HG02970 (cell line): ENCODE data around the gene RIC3.

Experiments used
- ATAC-seq: cut with Tn5 transposase; IDR thresholded peaks from one replicate; pipeline ENCODE4 v1.9.1; 2021; ENCODE audit warnings: mild to moderate bottlenecking, moderate library complexity, moderate number of reproducible peaks; ENCODE audit not compliant: unreplicated experiment, low FRiP score

RIC3 gene

GRCh38 chr11:8168485-8169257, at the start of gene RIC3:
TSS of gene RIC3 (minus strand) at chr11:8169025. CDS start at chr11:8168989, 36 bp downstream.
- ATAC-seq = no peak

- no peak for ATAC-seq
These were observed 49.6 kb upstream of the RIC3 start for GRCh38 chr11:8218409-8218808.

GRCh38 chr11:8217926-8218325, 49.1 kb upstream of the RIC3 start:
- no peak for ATAC-seq

- no peak for ATAC-seq
These were observed 48.3 kb upstream of the RIC3 start for GRCh38 chr11:8217136-8217535.

GRCh38 chr11:8213376-8213775, 44.6 kb upstream of the RIC3 start:
- no peak for ATAC-seq

- ATAC-seq = no peak
These were observed 40.5 kb upstream of the RIC3 start for GRCh38 chr11:8209208-8209807.

GRCh38 chr11:8207080-8208000, 38.5 kb upstream of the RIC3 start:
- ATAC-seq = no peak

GRCh38 chr11:8206251-8207079, 37.6 kb upstream of the RIC3 start:
- no peak for ATAC-seq

- no peak for ATAC-seq
These were observed 36.7 kb upstream of the RIC3 start for GRCh38 chr11:8205566-8205965.

GRCh38 chr11:8204596-8204995, 35.8 kb upstream of the RIC3 start:
- no peak for ATAC-seq

GRCh38 chr11:8204025-8204424, 35.2 kb upstream of the RIC3 start:
- no peak for ATAC-seq

GRCh38 chr11:8203414-8203715, 34.5 kb upstream of the RIC3 start:
- no peak for ATAC-seq

GRCh38 chr11:8202516-8203413, 33.9 kb upstream of the RIC3 start:
- no peak for ATAC-seq

- ATAC-seq = no peak
These were observed 33.0 kb upstream of the RIC3 start for GRCh38 chr11:8201644-8202365.

- ATAC-seq = no peak
These were observed 30.9 kb upstream of the RIC3 start for GRCh38 chr11:8199676-8200075.

GRCh38 chr11:8196749-8197148, 27.9 kb upstream of the RIC3 start:
- no peak for ATAC-seq

- ATAC-seq = no peak
These were observed 26.1 kb upstream of the RIC3 start for GRCh38 chr11:8194956-8195355.

GRCh38 chr11:8192896-8193209, 24.0 kb upstream of the RIC3 start:
- ATAC-seq = no peak
